ENCODE results near the gene APAF1.
A peak's percentile ranks its signal among the peaks of the same experiment; 100 is the strongest.
"Not testable (repeated sequence)": the region's sequence is repeated elsewhere in the genome, so short reads cannot be mapped to it uniquely, and the experiment has no call there.

Gene APAF1

DNA sequence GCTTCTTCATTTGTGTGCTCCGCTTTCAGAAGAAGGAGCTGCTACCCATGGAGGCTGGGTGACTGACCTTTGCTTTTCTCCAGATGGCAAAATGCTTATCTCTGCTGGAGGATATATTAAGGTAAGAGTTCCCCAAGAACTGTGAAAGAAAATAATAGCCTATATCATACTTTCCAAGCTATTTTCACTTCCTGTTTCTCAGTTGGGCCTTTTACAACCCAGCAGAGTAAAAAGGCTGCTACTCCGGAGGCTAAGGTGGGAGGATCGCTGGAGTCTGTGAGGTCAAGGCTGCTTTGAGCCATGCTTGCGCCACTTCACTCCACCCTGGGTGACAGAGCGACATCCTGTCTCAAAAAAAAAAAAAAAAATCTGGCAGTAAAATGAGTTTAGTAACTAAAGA is 82.1 kb downstream of the APAF1 start:
- no peak for DNase-seq (ENCODE audit: low spot score)

DNA sequence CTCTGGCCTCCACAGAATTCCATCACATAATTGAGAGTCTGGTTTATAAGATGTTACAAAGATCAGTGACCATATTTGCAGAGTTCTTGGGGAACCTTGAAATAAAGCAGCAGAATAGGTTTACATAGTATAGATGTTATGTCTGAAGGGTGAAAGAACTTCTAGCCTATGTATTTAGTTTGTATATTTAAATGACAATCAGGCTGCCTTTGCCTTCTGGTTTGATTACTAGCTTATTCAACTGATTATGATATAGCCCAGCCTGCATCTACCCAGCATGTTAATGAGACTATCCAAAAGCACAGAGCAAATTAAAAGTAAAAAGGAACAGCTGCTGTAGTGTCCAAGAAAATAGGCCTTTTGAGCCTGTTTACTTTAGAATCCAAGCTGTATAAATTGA is 85.3 kb downstream of the APAF1 start:
- no peak for DNase-seq (ENCODE audit: low spot score)

DNA sequence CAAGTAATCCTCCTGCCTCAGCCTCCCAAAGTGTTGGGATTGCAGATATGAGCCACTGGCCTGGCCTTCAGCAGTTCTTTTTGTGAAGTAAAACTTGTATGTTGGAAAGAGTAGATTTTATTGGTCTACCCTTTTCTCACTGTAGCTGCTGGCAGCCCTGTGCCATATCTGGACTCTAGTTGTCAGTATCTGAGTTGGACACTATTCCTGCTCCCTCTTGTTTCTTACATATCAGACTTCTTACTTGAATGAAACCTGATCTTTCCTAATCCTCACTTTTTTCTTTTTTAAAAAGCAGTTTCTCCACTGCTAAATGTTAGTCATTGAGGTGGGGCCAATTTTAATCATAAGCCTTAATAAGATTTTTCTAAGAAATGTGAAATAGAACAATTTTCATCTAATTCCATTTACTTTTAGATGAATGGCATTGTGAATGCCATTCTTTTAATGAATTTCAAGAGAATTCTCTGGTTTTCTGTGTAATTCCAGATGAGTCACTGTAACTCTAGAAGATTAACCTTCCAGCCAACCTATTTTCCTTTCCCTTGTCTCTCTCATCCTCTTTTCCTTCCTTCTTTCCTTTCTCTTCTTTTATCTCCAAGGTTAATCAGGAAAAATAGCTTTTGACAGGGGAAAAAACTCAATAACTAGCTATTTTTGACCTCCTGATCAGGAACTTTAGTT is 88.7 kb downstream of the APAF1 start:
- no peak for DNase-seq (ENCODE audit: low spot score)

DNA sequence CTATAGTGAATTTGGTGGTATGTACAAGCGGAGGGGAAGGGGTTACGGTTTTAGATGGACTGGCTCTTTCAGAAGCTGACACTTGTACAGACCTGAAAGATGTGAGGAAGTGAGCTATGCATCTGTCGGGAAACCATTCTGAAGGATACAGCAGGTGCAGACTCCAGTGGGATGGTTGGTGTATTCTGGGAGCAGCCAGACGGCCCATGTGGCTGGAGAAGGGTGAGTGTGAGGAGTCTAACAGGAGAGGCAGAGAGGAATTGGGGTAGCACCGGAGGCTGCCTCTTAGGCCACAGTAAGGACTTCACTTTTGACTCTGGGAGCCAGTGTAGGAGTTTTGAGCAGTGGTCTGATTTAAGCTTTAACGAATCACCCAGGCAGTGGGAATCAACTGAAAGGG is 90.7 kb downstream of the APAF1 start:
- no peak for DNase-seq (ENCODE audit: low spot score)

DNA sequence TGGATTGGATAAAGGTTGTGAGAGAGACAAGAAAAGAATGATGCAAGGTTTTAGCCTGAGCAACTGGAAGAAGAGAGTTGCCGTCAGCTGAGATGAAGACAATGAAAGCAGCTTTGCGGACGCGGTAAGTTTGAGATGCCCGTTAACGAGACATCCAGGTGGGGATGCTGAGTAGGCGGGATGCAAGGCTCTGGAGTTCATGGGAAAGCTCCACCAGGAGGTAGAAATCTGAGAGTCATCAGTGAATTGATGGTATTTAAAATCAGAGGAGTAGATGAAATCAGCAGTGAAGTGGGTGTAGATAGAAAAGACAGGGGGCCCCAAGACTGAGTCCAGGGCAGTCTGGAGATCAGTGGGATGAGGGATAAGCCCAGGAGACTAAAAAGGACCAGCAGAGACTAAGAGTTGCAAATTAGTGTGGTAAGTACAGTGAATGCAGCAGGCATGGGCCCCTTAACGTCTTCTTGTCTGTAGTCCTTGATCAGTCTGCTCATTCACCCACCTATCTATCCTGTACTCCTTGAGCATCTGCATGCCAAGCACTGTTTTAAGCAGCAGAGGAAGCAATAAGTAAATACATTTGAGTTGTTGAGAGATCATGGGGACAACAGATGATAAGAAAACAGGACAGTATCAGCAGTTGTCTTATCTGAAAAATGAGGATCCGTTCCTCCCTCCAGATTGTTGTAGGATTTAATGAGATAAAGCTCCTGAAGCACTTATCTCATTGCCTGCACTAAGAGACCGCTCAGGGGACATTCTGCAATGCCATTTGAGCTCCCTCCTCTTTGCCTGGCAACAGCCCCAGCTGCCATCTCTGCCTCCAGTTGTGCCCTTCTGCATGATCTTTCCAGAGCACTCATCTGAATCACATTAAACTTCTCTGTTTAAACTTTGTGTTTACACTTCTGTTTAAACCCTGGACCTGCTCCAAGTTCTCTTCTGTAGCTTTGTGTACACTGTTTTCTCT is 91.5 kb downstream of the APAF1 start:
- DNase-seq (ENCODE audit: low spot score): no peak

DNA sequence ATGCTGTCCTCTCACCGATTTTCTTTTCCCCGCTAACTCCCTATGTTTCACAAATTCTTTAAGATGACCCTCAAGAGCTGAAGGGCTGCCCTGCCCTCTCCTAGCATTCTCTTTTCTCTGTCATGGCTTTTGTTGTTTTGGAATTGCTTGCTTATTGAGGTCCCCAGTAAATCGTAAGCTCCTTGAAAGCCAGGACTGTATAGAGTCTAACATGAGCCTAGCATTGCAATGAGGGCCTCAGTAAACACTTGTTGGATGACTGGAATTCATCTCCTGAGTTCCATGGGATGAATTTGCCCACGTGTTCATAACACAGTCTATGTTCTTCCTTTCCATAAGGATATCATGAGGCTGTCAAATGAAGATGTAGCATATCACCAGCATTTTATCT is 92.2 kb downstream of the APAF1 start:
- DNase-seq (ENCODE audit: low spot score): no peak

DNA sequence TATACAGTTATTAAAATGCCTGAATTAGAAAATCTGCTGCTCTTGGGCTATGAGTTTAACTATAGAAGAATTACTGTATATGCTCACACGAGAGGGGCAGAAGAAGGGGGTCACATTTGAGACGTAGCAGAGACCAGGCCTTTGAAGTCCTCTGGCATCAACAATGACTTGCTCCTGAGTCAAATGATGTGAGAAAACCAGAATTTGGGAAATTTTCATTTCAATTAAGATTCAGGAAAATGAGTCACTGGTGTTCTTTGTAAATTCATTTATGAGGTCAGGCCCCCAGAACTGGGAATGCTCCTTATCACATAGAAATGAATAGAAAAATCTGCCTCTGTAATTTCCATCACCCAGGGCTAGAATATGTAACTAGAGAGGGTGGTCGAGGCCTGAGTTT is 92.9 kb downstream of the APAF1 start:
- no peak for DNase-seq (ENCODE audit: low spot score)

DNA sequence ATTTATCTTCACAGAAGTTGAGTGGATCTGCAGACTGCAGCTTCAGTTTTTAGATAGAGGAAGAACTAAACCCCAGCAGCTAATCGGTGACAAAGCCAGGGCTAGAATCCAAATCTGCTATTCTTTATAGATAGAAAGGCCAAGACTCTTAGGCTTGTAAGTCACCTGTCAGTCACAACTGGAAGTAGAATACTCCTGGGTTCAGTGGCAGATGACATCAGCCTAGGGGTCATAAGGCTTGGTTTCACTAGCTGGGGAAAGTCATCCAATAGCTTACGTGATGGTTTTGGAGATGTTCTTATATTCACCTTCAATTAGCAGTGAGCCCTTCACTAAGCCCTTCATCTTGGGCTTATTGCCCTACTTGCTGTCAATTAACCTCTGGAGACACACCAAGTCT is 93.4 kb downstream of the APAF1 start:
- DNase-seq (ENCODE audit: low spot score): no peak

DNA sequence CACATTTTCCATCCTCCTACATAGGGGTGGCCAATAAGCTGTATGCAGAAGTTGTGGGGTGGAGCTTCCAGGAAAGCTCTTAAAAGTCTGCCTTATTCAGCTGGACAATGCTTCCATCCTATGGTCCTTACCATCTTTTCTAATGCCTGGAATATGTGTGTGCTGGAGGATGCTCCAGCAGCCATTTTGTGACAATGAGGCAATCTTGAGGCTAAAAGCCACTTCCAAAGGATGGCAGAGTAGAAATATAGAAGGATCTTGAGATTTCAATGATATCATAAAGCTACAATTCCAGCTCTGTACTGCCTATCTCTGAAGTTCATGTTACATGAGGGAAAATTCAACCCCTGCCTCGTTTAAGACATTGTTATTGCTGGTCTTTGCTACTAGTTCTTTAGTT is 95.7 kb downstream of the APAF1 start:
- no peak for DNase-seq (ENCODE audit: low spot score)

DNA sequence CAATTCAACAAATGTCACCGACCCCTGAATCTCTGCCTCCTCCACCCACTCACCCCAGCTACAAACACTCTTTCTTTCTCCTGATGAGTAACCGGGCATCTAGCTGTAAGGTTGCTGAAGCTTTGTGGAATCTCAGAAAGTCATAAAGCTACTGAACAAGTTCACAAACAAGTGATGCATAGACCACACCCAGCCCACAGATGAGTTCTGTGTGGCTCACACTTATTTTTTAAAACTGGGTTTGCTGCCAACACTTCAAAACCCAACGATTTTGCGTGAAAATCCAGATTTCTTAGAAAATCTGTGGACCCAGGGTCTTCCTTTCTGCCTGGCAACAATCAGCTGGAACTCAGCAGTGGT is 96.1 kb downstream of the APAF1 start:
- no peak for DNase-seq (ENCODE audit: low spot score)

DNA sequence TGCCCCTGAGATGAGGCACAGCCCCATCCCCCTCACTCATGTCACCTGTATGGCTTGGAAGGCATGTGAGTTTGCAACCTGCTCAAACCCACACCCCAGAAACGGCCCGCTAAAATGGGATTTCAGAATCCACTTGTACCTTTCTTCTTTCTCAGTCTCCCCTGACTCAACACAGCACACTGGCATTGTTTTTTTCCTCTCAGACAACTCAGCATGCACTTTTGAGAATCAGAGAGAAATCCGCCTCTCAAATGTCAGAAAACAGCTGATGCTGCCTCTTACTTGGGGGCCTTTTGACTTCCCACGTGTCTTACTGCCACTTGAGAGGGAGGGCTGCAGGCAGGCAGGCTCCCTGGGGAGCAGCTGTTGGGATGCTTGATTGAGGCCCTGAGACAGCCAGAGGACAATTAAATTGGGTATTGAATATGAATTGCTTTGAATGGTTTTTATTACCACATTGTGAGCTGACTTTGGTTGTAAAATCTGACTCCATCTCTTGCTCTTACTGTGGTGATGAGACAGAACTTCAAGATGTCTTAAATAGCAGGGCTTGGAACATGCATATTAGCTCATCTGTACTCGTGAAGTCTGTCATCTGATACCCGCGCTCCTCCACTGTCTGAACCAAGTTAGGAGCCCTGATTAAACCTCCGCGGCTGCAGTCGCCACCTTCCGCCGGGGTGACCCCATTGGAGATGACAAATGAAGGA is 96.6 kb downstream of the APAF1 start:
- DNase-seq (ENCODE audit: low spot score): no peak

DNA sequence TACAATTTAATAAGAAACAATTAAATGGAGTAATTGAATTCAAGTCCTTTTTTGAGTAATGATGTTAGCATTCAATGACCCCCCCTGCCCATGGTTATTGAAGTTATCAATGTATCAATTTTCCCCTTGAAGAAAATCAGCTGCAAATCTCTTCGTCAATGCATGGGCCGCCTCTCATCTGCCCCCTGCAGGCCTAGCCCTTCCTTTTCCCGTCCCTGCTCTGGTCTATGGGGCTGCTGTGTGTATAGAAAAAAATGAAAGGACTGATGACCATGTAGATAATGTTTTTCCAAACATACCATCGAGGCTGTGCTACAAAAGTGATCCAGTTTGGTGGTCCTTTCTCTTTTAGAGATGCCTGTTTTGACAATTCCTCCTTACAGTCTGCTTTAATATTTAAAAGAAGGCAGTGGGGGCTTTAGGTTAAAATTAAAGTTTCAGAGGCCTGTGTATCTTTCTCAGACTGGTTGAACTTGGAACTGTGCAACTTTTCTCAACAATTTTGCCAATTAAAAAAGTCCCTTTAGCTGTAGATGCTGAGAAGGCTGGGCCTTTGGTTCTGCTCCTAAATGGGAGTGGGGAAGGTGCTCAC is 98.4 kb downstream of the APAF1 start:
- DNase-seq (ENCODE audit: low spot score): peak; percentile 50

DNA sequence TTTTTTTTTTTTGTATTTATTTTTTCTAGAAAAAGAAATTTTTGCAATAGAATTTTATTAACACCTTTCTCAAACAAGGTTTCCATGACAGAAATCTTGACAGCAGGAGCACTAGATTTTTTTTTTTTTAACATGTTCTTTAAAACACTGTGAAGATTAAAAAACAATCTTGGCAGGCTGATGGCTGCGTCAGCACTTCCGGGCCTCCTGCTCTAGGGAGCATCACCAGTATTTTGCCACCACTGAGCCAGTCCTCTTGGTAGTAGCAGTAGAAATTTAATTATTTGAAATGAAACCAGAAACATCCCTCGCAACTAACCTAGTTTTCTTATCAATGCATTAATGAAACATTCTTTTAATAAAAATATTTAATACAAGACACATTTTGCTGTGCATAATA is 99.6 kb downstream of the APAF1 start:
- no peak for DNase-seq (ENCODE audit: low spot score)

DNA sequence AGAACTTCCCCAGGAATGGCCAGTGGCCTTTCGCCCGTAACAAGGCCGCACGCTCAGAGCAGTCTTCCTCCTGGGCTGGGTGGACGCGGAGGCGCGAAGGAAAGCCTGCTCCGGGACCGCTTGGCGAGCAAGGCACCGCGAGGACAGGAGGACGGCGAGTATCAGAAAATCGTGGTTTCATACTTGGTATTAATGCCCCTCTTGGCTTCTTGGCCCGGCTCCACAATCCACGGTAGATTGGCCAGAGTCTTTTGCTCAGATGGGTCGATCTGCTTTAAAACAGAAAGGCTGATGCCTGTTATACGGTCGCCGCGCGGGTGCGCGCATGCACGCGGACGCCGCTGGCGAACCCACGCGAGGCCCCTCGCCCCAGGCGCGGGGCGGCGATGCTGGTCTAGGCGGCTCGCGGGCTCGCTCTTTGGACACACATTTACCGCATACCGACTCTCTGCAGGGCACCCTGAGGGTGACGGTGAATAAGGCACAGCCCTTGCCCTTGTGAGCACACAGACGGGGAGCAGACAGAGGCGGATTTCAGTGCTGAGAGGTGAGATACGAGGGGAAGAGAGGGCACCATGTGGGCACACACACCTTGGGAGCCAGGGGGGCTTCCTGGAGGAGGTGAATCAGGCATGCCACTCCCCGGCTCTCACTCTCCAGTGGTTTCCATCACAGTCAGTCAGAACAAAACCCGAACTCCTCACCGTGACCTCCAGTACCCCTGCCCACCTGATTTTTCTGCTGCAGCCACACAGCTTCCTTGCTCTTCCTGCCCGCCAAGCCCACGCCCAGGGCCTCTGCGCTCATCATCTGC is 100.7 kb downstream of the APAF1 start:
- no peak for DNase-seq (ENCODE audit: low spot score)

DNA sequence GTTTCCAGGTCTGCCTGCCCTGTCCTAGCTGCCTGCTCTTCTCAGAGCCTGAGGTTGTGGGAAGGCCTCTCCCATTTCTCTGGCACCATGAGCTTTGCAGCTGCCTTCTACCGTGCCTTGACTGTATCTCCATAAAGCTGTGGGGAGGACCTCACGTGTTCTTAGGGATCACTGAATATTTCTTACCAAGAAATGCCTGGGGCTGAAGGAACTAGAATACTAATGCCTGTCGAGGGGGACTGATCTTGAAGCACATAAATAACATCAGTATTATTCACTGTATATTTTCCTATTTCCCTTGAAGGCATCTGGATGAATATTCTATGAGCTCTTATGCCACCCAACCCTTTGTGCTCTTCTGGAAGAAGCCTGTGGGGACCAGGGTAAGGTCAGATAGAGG is 103.4 kb downstream of the APAF1 start:
- no peak for DNase-seq (ENCODE audit: low spot score)

DNA sequence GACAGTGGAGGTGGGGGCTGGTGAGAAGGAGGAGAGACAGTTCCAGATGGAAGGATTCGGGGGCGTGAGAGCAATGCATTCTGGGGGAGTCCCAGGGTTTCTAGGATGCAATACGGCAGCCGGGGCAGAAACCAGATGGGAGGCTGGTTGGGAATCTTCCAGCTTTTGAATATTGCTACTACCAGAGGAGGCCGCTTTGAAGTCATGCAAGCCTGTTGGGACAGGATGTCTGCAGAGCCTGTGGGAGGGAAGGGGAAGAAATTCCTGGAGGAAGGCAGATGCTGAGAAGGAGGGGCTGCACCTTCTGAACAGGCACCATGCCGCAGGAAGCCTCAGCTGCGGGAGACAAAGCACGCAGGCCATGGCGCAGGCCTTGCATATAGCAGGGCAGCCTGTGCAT is 105.4 kb downstream of the APAF1 start:
- DNase-seq (ENCODE audit: low spot score): no peak

DNA sequence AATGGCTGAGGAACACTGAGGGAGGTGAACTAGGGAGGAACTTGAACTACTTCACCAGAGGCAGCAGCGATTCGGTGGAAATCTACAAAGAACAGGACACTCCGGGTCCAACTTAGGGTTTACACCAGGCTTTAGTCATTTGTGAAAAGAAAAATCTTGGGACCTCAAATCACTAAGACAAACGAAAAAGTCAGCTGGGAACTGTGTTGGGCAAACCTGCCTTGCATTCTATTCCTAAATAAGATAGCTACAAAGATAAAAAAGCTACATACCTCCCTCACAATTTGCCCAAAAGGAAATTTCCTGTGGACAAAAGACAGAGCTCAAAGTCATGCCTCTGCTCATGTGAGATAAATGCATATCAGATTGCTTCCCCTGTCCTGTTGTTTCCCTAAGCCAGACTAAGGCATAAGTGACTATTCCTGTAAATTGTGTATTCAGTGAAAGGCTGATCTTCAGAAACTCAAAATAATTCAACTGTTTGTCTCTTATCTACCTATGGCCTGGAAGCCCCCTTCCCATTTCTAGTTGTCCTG is 106.6 kb downstream of the APAF1 start:
- DNase-seq (ENCODE audit: low spot score): no peak

DNA sequence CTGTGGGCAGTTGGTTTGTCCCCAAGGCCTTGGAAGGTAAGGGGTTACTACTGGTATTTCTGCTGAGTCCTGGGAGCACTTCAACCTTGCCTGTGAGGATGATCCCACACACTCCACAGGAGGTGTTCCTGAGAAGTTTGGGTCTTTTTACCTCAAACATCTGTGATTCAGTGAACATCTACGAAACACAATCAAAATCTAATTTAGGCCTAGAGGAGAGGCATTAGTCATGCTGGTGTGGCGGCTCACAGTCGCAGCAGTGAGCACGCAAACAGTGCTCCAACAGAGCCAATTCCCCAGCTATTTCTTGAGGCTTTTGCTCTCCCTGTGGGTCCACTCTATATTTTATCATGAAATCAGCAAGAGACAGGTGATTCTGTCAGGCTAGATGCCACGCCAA is 107.6 kb downstream of the APAF1 start:
- no peak for DNase-seq (ENCODE audit: low spot score)

DNA sequence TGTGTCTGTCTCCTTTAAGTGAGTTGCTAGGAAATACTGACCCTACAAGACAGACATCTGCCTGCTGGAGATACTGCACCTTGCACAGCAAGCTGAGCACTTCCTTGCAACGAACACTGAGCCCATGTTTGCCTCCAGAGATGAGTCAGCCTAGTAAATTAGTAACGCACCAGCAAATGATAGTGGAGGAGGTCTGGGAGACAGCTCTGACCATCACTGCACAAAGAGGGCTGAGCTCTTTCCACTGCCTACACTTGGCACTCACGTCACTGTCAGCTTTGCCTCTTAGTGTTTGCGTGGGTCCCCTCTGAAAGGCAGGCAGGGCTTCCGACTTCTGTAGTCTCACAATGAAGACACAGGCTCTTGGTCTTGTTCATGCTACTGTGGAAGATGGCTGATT is 109.0 kb downstream of the APAF1 start:
- DNase-seq (ENCODE audit: low spot score): no peak

DNA sequence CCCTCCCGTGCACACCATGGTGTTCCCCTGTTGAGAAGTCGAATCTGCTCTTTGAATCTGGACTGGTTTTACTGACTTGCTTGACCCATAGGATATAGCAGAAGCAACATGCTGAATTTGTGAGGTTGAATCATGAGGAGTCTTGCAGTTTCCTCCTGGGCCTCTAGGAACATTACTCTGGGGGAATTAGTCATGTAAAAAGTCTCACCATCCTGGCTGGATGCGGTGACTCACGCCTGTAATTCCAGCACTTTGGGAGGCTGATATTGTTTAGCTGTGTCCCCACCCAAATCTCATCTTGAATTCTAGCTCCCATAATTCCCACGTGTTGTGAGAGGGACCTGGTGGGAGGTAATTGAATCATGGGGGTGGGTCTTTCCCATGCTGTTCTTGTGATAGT is 110.8 kb downstream of the APAF1 start:
- not testable (repeated sequence) for DNase-seq (ENCODE audit: low spot score)

DNA sequence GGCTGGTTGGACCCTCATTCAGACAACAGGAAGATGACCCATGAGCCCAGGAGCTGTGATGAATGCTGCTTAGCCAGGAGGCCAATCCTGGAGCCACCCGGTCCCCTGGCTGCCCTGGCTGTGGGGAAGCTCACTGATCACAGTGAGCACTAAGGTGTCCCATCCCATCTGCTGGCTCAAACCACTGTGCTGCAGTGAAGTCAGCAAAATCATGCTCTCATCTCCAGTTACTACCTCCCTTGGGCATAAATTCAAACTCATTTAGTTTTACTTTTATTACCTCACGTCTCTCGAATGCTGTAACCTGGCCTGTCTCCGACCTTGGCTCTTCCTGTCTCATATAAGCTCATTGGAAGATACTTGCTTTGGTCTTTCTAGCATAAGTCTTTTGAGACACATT is 112.4 kb downstream of the APAF1 start:
- no peak for DNase-seq (ENCODE audit: low spot score)

All from iPS-NIHi11 (cell line).